Neural progenitor cell (in vitro differentiated cells): ENCODE data around the gene PAQR4. TPM values are rescaled to one million over a fixed set of nuclear protein-coding genes. Genes with fewer than 3 reads are reported as not detected.

ENCODE experiments used
- DNase-seq: peaks from one replicate; pipeline ENCODE4 v3.0.0-alpha.2; 2016; ENCODE audit warnings: low spot score
- H2AFZ ChIP-seq: fragments of 200-600 bp; sonication (generic); replicated peaks from 2 replicates; pipeline ENCODE4 v1.6.1; 2016; ENCODE audit warnings: antibody characterized with exemption
- H3F3A ChIP-seq: fragments of 200-600 bp; sonication (generic); 2 replicates; pipeline ENCODE4 v1.6.1; 2016; ENCODE audit warnings: antibody characterized with exemption, low read depth
- H3K27ac ChIP-seq: fragments of 200-600 bp; sonication (generic); 2 replicates; pipeline ENCODE4 v1.5.1; 2016; ENCODE audit warnings: mild to moderate bottlenecking
- H3K27me3 ChIP-seq: fragments of 200-600 bp; sonication (generic); 2 replicates; pipeline ENCODE4 v1.6.1; 2016; ENCODE audit warnings: mild to moderate bottlenecking, moderate library complexity
- H3K36me3 ChIP-seq: fragments of 200-600 bp; sonication (generic); 2 replicates; pipeline ENCODE4 v1.5.1; 2016
- H3K4me1 ChIP-seq: fragments of 200-600 bp; sonication (generic); 2 replicates; pipeline ENCODE4 v1.6.1; 2016; ENCODE audit warnings: mixed run types
- H3K4me2 ChIP-seq: fragments of 200-600 bp; sonication (generic); 2 replicates; pipeline ENCODE4 v1.6.1; 2016
- H3K4me3 ChIP-seq: fragments of 200-600 bp; sonication (generic); 2 replicates; pipeline ENCODE4 v1.5.1; 2016
- H3K79me2 ChIP-seq: fragments of 200-600 bp; sonication (generic); 2 replicates; pipeline ENCODE4 v1.6.1; 2016; ENCODE audit warnings: low read depth
- H3K9ac ChIP-seq: fragments of 200-600 bp; sonication (generic); 2 replicates; pipeline ENCODE4 v1.6.1; 2016
- H3K9me3 ChIP-seq: fragments of 200-600 bp; sonication (generic); 2 replicates; pipeline ENCODE4 v1.5.1; 2016; ENCODE audit warnings: low read depth
- H4K20me1 ChIP-seq: fragments of 200-600 bp; sonication (generic); 2 replicates; pipeline ENCODE4 v1.6.1; 2016; ENCODE audit warnings: low read depth
- H3K27ac Mint-ChIP-seq: 3 replicates; pipeline ENCODE4 v1.8.0; 2021; ENCODE audit warnings: mixed read lengths
- H3K27me3 Mint-ChIP-seq: 2 replicates; pipeline ENCODE4 v1.8.0; 2022; ENCODE audit warnings: low read depth, mild to moderate bottlenecking, inconsistent platforms, moderate library complexity, mixed read lengths; ENCODE audit not compliant: insufficient read depth
- H3K36me3 Mint-ChIP-seq: 3 replicates; pipeline ENCODE4 v1.8.0; 2021; ENCODE audit warnings: mixed read lengths
- H3K4me1 Mint-ChIP-seq: 3 replicates; pipeline ENCODE4 v1.8.0; 2021; ENCODE audit warnings: mixed read lengths
- H3K4me3 Mint-ChIP-seq: 3 replicates; pipeline ENCODE4 v1.8.0; 2021; ENCODE audit warnings: mild to moderate bottlenecking, moderate library complexity, mixed read lengths
- H3K9me3 Mint-ChIP-seq: 3 replicates; pipeline ENCODE4 v1.8.0; 2020; ENCODE audit warnings: mixed read lengths
- CTCF ChIP-seq: fragments of 200-600 bp; sonication (generic); IDR thresholded peaks from 2 replicates; pipeline ENCODE4 v1.5.1; 2017; ENCODE audit warnings: antibody characterized with exemption, mild to moderate bottlenecking
- EZH2 ChIP-seq: fragments of 200-600 bp; sonication (generic); IDR thresholded peaks from 2 replicates; pipeline ENCODE4 v1.6.1; 2017; ENCODE audit warnings: antibody characterized with exemption, mild to moderate bottlenecking, moderate library complexity
- EZH2phosphoT487 ChIP-seq: fragments of 200-600 bp; sonication (generic); IDR thresholded peaks from 2 replicates; pipeline ENCODE4 v1.6.1; 2017; ENCODE audit warnings: antibody characterized with exemption
- total RNA-seq: library from RNA; depleted of rRNA; stranded (reverse); fragments of >200 nt; gene quantifications from 2 replicates; pipeline ENCODE4 v1.2.3, GENCODE V29; 2015; ENCODE audit warnings: low replicate concordance

The PAQR4 gene
- total RNA-seq, 1 donor from 2014 or later: 3.3 TPM

- no peak overlapping the region for H3K4me2 ChIP-seq
- H3K36me3 Mint-ChIP-seq: no peaks in the 10 kb centered on the region
- H3K4me1 Mint-ChIP-seq: peaks cover 24% of the 10 kb centered on the region
- H3K27ac Mint-ChIP-seq: no peak overlapping the region
- peaks cover 26% of the 10 kb centered on the region for H3K4me1 ChIP-seq
- H3K27me3 Mint-ChIP-seq: peaks cover 9% of the 10 kb centered on the region
- H4K20me1 ChIP-seq: peaks cover 8% of the 10 kb centered on the region
- H3K36me3 ChIP-seq: no peaks in the 10 kb centered on the region
- H3F3A ChIP-seq: peaks cover 38% of the 10 kb centered on the region
- peaks cover 16% of the 10 kb centered on the region for H3K79me2 ChIP-seq
- H3K4me3 Mint-ChIP-seq: peak overlapping the region; percentile 71
- H3K27ac ChIP-seq: no peak overlapping the region
- H3K9me3 ChIP-seq: no peaks in the 10 kb centered on the region
- TF ChIP-seq EZH2 (no peak), CTCF (no peak), EZH2phosphoT487 (no peak)
- H3K27me3 ChIP-seq: peaks cover 7% of the 10 kb centered on the region
- H2AFZ ChIP-seq: no peak overlapping the region
- no peak overlapping the region for H3K9ac ChIP-seq
- no peak overlapping the region for H3K4me3 ChIP-seq
- H3K9me3 Mint-ChIP-seq: no peaks in the 10 kb centered on the region
- DNase-seq: no peak
Measured at GRCh38 chr16:2982402-2982801, 13.3 kb downstream of the PAQR4 start.

- Mint-ChIP-seq H3K9me3 (no peaks in the 10 kb centered on the region), H3K27ac (no peak overlapping the region), H3K4me3 (no peak overlapping the region), H3K4me1 (peaks cover 20% of the 10 kb centered on the region), H3K27me3 (peaks cover 6% of the 10 kb centered on the region), H3K36me3 (no peaks in the 10 kb centered on the region)
- Histone ChIP-seq H3K36me3 (no peaks in the 10 kb centered on the region), H3K27me3 (peaks cover 7% of the 10 kb centered on the region), H3K9ac (no peak overlapping the region), H3K4me1 (peaks cover 28% of the 10 kb centered on the region), H3K4me2 (peak overlapping the region; percentile 43), H3F3A (peaks cover 38% of the 10 kb centered on the region), H4K20me1 (peaks cover 5% of the 10 kb centered on the region), H2AFZ (no peak overlapping the region), H3K27ac (no peak overlapping the region), H3K79me2 (peaks cover 13% of the 10 kb centered on the region), H3K9me3 (no peaks in the 10 kb centered on the region), H3K4me3 (no peak overlapping the region)
- TF ChIP-seq EZH2phosphoT487 (no peak), CTCF (peak; percentile 91)
- peak; percentile 91 for DNase-seq
Measured at GRCh38 chr16:2983706-2984136, 14.6 kb downstream of the PAQR4 start.

DNA sequence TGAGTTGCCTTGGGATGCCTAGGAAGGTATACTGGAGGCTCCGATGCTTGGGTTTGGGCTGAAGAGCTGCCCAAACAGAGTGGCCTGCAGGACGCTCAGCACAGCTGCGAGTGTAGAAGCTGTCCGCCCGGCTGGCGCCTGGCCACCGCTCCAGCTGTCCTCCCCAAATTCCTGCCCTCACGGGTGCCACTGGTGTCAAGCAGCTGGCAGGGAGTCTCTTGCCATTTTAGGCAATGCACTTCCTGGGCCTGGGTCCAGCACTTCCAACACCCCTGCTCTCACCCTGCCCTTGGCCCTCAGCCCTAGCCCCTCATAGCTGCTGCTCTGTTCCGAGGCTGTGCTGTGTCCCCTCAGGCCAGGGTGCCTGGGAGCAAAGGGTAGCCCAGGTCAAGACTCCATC is 16.3 kb downstream of the PAQR4 start:
- Mint-ChIP-seq H3K4me3 (no peak overlapping the region), H3K27ac (no peak overlapping the region), H3K9me3 (no peaks in the 10 kb centered on the region), H3K27me3 (peaks cover 6% of the 10 kb centered on the region), H3K4me1 (peaks cover 20% of the 10 kb centered on the region), H3K36me3 (no peaks in the 10 kb centered on the region)
- no peaks in the 10 kb centered on the region for H3K36me3 ChIP-seq
- H2AFZ ChIP-seq: no peak overlapping the region
- no peaks in the 10 kb centered on the region for H4K20me1 ChIP-seq
- H3K9me3 ChIP-seq: no peaks in the 10 kb centered on the region
- H3K4me2 ChIP-seq: no peak overlapping the region
- no peak for TF ChIP-seq EZH2phosphoT487
- no peak for TF ChIP-seq EZH2
- no peak for TF ChIP-seq CTCF
- peaks cover 7% of the 10 kb centered on the region for H3K27me3 ChIP-seq
- peaks cover 25% of the 10 kb centered on the region for H3K4me1 ChIP-seq
- H3K9ac ChIP-seq: no peak overlapping the region
- no peak overlapping the region for H3K27ac ChIP-seq
- no peaks in the 10 kb centered on the region for H3K79me2 ChIP-seq
- no peak for DNase-seq
- peaks cover 38% of the 10 kb centered on the region for H3F3A ChIP-seq
- H3K4me3 ChIP-seq: no peak overlapping the region
